Vagina (tissue), 2 donors: ENCODE data around the gene ZNF174. TPM values are rescaled to one million over a fixed set of nuclear protein-coding genes. Genes with fewer than 3 reads are reported as not detected.

Source experiments
- DNase-seq, 2 donors: peaks; one replicate each; pipeline ENCODE4 v3.0.0-alpha.2; 2017; ENCODE audit errors: extremely low spot score in 2 of 2
- H3K27ac ChIP-seq: fragments of 200-600 bp; sonication (generic); one replicate; pipeline ENCODE4 v1.5.1; 2019
- H3K27me3 ChIP-seq: fragments of 200-600 bp; sonication (generic); one replicate; pipeline ENCODE4 v1.5.1; 2019
- H3K36me3 ChIP-seq, 2 donors: fragments of 200-600 bp; sonication (generic); one replicate each; pipeline ENCODE4 v1.5.1; 2017 to 2019
- H3K4me1 ChIP-seq: fragments of 200-600 bp; sonication (generic); one replicate; pipeline ENCODE4 v1.5.1; 2019
- H3K4me3 ChIP-seq, 2 donors: fragments of 200-600 bp; sonication (generic); 1 replicate in 1 of 2; 2 replicates in 1 of 2; pipeline ENCODE4 v1.5.1; 2016 to 2019
- H3K9me3 ChIP-seq: fragments of 200-600 bp; sonication (generic); one replicate; pipeline ENCODE4 v1.5.1; 2019
- CTCF ChIP-seq, 3 experiments: fragments of 450-650 bp in 2 of 3; fragments of 200-600 bp in 1 of 3; sonication (generic) in 1 of 3; IDR thresholded peaks; one replicate each; pipeline ENCODE4 v1.5.1; 2017 to 2019; ENCODE audit warnings: antibody characterized with exemption in 3 of 3, mild to moderate bottlenecking in 2 of 3, moderate library complexity in 2 of 3
- POLR2A ChIP-seq, 2 donors: fragments of 450-650 bp; IDR thresholded peaks; one replicate each; pipeline ENCODE4 v1.6.1; 2017; ENCODE audit warnings: antibody characterized with exemption in 2 of 2, mild to moderate bottlenecking in 2 of 2, moderate library complexity in 2 of 2
- POLR2AphosphoS5 ChIP-seq, 2 donors: sonication (generic); formaldehyde crosslinking; IDR thresholded peaks; one replicate each; pipeline ENCODE4 v1.9.0; 2017; ENCODE audit warnings: antibody characterized with exemption in 2 of 2, mild to moderate bottlenecking in 2 of 2, low read depth in 1 of 2; ENCODE audit not compliant: insufficient read depth in 1 of 2
- intact Hi-C: fragments of 100-400 bp; cut with DNase I; formaldehyde crosslinking; loops from one replicate; pipeline ENCODE4 v1.15.1; 2023
- total RNA-seq: library from RNA; depleted of rRNA; stranded (reverse); fragments of >200 nt; gene quantifications from one replicate; pipeline ENCODE4 v1.2.3, GENCODE V29; 2016

Gene ZNF174
- total RNA-seq, 1 donor from 2014 or later, result 14.0 TPM

- TF ChIP-seq POLR2AphosphoS5 (IDR thresholded peaks at IDR 0.05; ENCODE audit: insufficient read depth in 1 of 2, low read depth in 1 of 2) (no peak), CTCF (IDR thresholded peaks at IDR 0.05) (no peak), POLR2A (IDR thresholded peaks at IDR 0.05) (no peak)
Observed at GRCh38 chr16:3362931-3363330, 38.1 kb upstream of the ZNF174 start.

DNA sequence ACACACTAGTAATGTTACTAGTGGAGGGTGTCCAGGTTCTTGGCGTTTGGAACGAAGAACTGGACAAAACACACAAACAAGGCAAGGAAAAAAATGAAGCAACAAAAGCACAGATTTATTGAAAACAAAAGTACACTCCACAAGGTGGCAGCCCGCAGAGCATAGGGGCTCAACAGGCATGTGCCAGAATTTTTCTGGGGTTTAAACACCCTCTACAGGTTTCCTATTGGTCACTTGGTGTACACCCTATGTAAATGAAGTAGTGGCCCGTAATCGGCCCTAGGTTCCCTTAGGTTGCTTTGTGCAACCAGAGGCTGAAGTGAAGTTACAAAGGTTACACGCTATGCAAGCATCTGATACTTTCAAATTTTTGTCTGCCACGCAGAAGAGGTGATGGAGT lies 37.2 kb upstream of the ZNF174 start:
- no peaks in the 10 kb centered on the region for H3K4me1 ChIP-seq
- no peak for DNase-seq
- no peaks in the 10 kb centered on the region for H3K27me3 ChIP-seq
- no peaks in the 10 kb centered on the region for H3K9me3 ChIP-seq
- H3K4me3 ChIP-seq, result no peak overlapping the region
- no peak overlapping the region for H3K27ac ChIP-seq
- TF ChIP-seq POLR2AphosphoS5 (IDR thresholded peaks at IDR 0.05; ENCODE audit: insufficient read depth in 1 of 2, low read depth in 1 of 2) (no peak), POLR2A (IDR thresholded peaks at IDR 0.05) (no peak), CTCF (IDR thresholded peaks at IDR 0.05) (no peak)
- intact Hi-C loops, result no loop called here
- H3K36me3 ChIP-seq, result no peaks in the 10 kb centered on the region

More at GRCh38 chr16:3362931-3363330, 38.1 kb upstream of the ZNF174 start:
- Histone ChIP-seq H3K27me3 (no peaks in the 10 kb centered on the region), H3K4me1 (no peaks in the 10 kb centered on the region), H3K27ac (no peak overlapping the region), H3K9me3 (no peaks in the 10 kb centered on the region), H3K36me3 (no peaks in the 10 kb centered on the region), H3K4me3 (no peak overlapping the region)
- no peak for DNase-seq
- intact Hi-C loops, result no loop called here

GRCh38 chr16:3364774-3365427 lies 36.1 kb upstream of the ZNF174 start:
- no peak for TF ChIP-seq POLR2A (IDR thresholded peaks at IDR 0.05)
- no peak for TF ChIP-seq CTCF (IDR thresholded peaks at IDR 0.05)
- H3K4me1 ChIP-seq, result no peaks in the 10 kb centered on the region

DNA sequence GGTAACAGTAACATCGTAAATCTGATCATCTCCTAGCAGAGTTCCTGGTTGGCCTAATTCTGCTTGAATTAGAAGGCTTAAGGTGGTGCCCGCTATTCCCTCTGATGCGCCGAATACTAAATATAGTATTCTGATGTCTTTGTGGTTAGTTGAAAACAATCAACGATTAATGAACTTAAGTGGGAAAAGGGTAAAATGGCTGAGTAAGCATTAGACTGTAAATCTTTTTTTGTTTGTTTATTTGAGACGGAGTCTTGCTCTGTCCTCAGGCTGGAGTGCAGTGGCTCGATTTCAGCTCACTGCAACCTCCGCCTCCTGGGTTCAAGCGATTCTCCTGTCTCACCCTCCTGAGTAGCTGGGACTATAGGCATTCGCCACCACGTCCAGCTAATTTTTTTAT lies 31.9 kb upstream of the ZNF174 start:
- no peaks in the 10 kb centered on the region for H3K36me3 ChIP-seq
- no peaks in the 10 kb centered on the region for H3K4me1 ChIP-seq
- no peaks in the 10 kb centered on the region for H3K9me3 ChIP-seq
- no peak for DNase-seq
- no peak overlapping the region for H3K27ac ChIP-seq
- TF ChIP-seq POLR2AphosphoS5 (IDR thresholded peaks at IDR 0.05; ENCODE audit: insufficient read depth in 1 of 2, low read depth in 1 of 2) (no peak), POLR2A (IDR thresholded peaks at IDR 0.05) (no peak), CTCF (IDR thresholded peaks at IDR 0.05) (no peak)
- H3K4me3 ChIP-seq, result no peak overlapping the region
- intact Hi-C loops, result no loop called here
- no peaks in the 10 kb centered on the region for H3K27me3 ChIP-seq

More at GRCh38 chr16:3364774-3365427, 36.1 kb upstream of the ZNF174 start:
- H3K9me3 ChIP-seq, result no peaks in the 10 kb centered on the region
- DNase-seq, result no peak
- H3K4me3 ChIP-seq, result peak overlapping the region; percentile 33 to 51
- intact Hi-C loops, result no loop called here
- H3K36me3 ChIP-seq, result no peaks in the 10 kb centered on the region
- H3K27ac ChIP-seq, result peak overlapping the region; percentile 29
- no peaks in the 10 kb centered on the region for H3K27me3 ChIP-seq

DNA sequence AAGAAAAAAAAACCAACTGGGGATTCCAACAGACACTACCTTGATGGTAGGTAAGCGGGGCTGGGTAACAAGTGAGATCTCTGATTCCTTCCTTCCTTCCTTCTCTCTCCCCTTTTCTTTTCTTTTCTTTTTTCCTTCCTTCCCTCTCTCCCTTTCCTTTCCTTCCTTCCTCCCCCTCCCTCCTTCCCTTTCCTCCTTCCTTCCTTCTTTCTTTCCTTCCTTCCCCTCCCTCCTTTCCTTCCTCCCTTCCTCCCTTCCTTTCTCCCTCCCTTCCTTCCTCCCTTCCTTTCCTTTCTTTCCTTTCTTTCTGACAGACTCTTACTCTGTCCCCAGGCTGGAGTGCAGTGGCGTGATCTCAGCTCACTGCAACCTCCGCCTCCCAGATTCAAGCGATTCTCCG lies 25.3 kb upstream of the ZNF174 start:
- Histone ChIP-seq H3K9me3 (peaks cover 27% of the 10 kb centered on the region), H3K4me1 (no peaks in the 10 kb centered on the region), H3K4me3 (no peak overlapping the region), H3K27me3 (no peaks in the 10 kb centered on the region), H3K27ac (no peak overlapping the region), H3K36me3 (no peaks in the 10 kb centered on the region)
- intact Hi-C loops, result no loop called here
- TF ChIP-seq POLR2A (IDR thresholded peaks at IDR 0.05) (no peak), CTCF (IDR thresholded peaks at IDR 0.05) (no peak), POLR2AphosphoS5 (IDR thresholded peaks at IDR 0.05; ENCODE audit: insufficient read depth in 1 of 2, low read depth in 1 of 2) (no peak)
- DNase-seq, result no peak
